HG02759 (cell line): ENCODE measurements around the gene ADORA1.

Experiments used
- ATAC-seq: cut with Tn5 transposase; IDR thresholded peaks from one replicate; pipeline ENCODE4 v1.9.1; 2021; ENCODE audit warnings: mild to moderate bottlenecking, moderate library complexity; ENCODE audit not compliant: unreplicated experiment

Gene ADORA1

GRCh38 chr1:203153051-203153988, 25.8 kb downstream of the ADORA1 start:
- ATAC-seq: no peak

- ATAC-seq: no peak
Measured at GRCh38 chr1:203153989-203154821, 26.7 kb downstream of the ADORA1 start.

GRCh38 chr1:203156280-203156679, 28.8 kb downstream of the ADORA1 start:
- no peak for ATAC-seq

DNA sequence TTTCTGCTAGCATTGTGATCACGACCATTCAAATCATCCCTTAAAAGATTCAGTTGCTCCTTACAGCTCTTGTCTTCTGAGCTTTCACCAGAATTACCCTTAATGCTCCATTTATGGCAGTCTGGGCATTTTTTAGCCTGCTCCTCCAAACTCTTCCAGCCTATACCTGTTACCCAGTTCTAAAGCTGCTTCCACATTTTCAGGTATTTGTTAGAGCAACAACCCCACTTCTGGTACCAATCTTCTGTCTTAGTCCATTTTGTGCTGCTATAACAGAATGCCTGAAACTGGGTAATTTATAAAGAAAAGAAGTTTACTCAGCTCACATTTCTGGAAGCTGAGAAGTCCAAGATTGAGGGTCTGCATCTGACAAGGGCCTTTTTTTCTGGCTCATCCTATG, 30.9 kb downstream of the ADORA1 start:
- no peak for ATAC-seq

GRCh38 chr1:203158960-203159665, 31.6 kb downstream of the ADORA1 start:
- ATAC-seq: no peak

- ATAC-seq: no peak
Measured at GRCh38 chr1:203159844-203160243, 32.3 kb downstream of the ADORA1 start.

GRCh38 chr1:203161175-203161574, 33.6 kb downstream of the ADORA1 start:
- no peak for ATAC-seq

DNA sequence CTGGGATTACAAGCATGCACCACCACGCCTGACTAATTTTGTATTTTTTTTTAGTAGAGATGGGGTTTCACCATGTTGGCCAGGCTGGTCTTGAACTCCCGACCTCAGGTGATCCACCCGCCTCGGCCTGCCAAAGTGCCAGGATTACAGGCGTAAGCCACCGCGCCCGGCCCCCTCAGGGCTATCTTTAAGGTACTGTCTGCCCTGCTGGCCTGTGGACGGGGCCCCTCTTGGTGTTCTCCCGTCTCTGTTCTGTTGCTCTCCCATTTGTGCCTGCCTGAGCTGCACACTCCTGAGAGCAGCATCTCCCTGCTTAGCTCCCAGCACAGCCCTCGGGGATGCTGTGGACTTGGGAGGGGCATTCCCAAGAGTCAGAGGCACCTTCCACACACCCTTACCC, 34.2 kb downstream of the ADORA1 start:
- ATAC-seq: no peak

DNA sequence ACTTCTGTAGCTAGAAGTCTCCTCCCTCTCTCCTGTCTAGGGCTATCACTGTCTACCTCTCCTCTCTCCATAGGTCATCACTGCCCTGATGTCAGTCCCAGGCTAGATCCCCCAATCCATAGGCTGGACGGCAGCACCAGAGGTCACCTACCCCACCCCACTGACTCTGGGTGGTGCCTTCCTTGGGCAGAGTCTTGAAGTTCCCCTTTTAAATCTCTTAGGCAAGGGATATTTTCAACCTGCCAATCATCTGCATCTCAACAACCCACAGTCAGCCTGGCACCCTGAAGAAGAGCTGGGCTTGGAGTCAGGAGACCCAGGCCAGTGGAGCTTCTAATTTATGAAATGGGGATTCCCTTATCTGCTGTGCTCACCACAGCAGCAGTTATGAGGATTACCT, 34.9 kb downstream of the ADORA1 start:
- ATAC-seq: no peak

DNA sequence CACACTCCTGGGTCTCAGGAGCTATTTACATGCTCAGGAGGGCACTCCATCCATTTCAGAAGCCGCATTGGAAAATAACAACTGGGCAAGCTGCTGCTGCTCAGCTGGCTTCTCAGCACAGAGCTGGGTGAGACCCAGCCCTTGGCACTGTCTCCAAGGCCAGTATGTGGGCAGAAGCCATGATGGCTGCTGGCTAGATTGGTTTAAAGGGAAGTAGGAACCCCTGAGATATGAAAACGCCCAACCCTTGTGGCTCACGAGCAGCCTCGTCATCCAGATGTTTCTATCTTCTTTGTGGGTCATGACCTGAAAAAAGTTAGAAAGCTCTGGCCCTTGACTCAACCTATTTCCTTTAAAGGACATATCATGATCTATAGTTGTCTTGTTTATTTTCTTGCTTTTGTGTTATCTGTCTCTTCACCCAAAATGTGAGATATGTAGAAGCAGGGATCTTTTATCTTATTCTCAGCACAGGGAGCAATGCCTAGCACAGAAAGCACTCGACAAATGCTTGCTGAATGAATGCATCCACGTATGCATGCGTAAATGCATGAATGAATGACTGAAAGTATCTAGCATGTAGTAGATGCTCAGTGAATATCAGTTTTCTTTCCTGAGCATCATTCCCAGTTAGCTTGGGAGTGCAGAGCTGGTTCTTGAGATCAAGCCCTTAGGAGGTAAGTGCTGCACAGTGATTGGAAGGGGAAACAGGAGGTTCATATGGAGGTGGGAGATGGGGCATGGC, 36.5 kb downstream of the ADORA1 start:
- no peak for ATAC-seq

DNA sequence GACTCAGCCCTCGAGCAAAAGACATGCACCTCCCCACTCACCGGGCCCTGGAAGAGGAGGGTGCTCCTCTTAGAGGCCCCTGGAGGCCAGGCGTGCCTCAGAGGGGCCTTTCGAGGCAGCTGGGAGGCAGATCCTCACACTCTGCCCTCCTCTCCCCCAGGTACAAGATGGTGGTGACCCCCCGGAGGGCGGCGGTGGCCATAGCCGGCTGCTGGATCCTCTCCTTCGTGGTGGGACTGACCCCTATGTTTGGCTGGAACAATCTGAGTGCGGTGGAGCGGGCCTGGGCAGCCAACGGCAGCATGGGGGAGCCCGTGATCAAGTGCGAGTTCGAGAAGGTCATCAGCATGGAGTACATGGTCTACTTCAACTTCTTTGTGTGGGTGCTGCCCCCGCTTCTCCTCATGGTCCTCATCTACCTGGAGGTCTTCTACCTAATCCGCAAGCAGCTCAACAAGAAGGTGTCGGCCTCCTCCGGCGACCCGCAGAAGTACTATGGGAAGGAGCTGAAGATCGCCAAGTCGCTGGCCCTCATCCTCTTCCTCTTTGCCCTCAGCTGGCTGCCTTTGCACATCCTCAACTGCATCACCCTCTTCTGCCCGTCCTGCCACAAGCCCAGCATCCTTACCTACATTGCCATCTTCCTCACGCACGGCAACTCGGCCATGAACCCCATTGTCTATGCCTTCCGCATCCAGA, 37.7 kb downstream of the ADORA1 start:
- no peak for ATAC-seq

GRCh38 chr1:203165800-203166161, 38.3 kb downstream of the ADORA1 start:
- ATAC-seq: no peak

- ATAC-seq: no peak
Measured at GRCh38 chr1:203166192-203166940, 38.8 kb downstream of the ADORA1 start.

- ATAC-seq: no peak
Measured at GRCh38 chr1:203167026-203167912, 39.7 kb downstream of the ADORA1 start.

- ATAC-seq: no peak
Measured at GRCh38 chr1:203167913-203168200, 40.3 kb downstream of the ADORA1 start.

GRCh38 chr1:203168256-203168786, 40.8 kb downstream of the ADORA1 start:
- ATAC-seq: no peak

DNA sequence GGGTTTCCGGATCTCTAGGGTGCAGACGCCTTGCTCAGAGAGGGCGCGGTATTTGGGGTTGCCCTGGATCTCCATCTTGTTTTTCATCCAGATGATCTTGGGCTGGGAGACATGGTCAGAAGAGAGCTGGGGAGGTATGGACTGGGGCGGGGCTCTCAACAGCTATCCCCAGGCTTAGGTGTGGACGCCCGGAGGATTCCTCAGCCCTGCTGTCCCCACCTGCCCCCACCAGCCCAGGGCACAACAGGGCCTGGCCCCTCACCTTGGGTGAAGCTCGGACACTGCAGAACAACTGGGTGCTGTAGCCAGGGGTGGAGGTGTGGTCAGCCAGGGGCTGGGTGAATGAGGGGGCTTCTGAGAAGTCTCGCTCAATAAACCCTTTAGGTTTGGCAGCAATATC, 41.5 kb downstream of the ADORA1 start:
- no peak for ATAC-seq

DNA sequence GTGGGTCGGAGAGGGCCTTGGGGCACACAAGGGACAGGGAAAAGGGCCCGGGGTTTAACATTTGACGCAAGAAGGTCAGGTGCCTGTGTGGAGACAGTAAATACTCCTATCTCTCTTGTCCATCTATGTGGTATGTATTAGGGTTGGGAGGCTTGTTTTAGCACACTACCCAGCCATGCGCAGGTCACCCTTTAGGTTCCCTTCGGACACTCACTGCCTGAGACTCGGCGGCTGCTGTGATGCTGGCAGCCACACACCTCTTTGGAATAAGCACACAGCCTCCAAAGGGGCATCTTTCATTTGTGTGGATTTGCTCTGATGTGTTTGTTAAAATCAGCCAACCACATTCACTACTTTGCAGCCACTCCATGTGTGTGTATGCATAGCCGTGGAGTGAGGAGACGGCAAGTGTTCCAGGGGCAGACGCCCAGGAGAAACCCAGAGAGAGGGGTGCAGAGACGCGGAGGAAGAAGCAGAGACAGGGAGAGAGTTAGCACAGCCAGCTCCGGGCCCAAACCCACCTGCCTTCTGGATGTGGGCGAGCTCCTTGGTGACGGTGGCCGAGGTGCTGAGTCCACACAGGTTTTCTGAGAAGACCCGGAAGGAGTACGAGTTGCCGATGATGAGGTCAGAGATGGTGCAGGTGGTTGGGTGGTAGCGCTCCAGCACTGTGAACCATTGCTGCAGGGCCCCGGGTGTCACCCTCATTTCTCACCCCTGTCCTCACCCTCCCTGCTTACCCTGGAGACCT, 42.4 kb downstream of the ADORA1 start:
- no peak for ATAC-seq
